GM11168 (cell line): ENCODE data around the gene LSG1.

Source experiments
- in situ Hi-C: fragments of 300-500 bp; cut with MboI; formaldehyde crosslinking; loops from one replicate; pipeline ENCODE4 v1.12.0; 2022; ENCODE audit warnings: low sequenced_read_pairs; ENCODE audit not compliant: unreplicated experiment

Gene LSG1

DNA sequence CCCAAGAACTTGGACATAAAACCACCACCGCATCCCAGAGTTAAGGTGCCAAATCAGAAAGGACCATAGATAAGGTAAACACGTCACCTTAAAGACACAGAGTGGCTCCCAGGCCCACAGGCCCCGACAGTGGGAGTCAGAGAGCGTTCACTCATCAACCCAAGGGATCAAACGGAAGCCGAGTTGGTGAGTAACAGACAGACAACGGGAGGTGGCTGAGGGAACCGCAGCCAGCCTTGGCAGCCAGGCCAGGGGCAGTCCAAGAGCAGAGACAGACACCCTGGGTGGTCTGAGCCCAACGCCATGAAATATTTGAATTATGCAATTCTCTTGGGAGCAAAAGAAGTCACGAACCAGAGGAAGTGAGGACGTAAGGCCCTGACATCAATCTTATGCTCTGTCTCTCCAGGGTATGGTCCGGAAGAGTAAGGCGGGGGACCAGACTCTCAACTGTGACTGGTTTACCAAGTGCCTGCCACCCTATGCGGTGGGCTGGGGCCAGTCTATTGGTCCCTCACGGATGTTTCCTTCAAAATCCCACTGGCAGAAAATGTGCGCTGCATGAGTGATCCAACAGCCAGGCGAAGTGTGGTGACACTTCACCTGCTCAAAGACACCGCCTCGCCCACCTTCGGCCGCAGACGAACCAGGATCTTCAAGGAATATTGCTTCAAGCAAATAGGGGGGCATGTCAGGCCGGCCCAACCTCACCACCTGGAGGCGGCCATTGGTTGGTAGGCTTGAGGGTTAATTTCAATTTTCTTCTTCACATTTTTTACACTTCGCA lies 73.0 kb downstream of the LSG1 start:
- in situ Hi-C loops = loop anchor here (25.0 kb wide), 1 partner anchor 262 kb away; no protein-coding TSS in a partner anchor

DNA sequence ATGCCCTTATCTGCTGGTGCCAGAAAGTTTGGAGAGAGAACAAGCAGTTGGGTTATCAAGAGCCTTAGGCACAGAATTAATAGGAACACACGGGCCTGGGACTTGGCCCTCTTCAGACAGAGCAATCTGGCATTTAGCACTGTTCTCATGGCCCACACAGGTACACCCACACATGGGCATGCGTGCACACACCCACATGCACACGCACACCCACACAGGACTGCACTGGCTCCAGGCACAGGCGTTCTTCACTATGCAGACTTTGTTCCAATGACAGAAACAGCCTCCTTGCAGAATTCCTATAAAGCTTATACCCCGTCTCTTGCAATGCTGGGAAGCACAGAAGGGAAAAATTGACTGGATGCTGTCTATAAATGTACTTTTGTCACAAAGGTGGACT lies 75.1 kb downstream of the LSG1 start:
- in situ Hi-C loops = loop anchor here (25.0 kb wide), 1 partner anchor 260 kb away; no protein-coding TSS in a partner anchor

DNA sequence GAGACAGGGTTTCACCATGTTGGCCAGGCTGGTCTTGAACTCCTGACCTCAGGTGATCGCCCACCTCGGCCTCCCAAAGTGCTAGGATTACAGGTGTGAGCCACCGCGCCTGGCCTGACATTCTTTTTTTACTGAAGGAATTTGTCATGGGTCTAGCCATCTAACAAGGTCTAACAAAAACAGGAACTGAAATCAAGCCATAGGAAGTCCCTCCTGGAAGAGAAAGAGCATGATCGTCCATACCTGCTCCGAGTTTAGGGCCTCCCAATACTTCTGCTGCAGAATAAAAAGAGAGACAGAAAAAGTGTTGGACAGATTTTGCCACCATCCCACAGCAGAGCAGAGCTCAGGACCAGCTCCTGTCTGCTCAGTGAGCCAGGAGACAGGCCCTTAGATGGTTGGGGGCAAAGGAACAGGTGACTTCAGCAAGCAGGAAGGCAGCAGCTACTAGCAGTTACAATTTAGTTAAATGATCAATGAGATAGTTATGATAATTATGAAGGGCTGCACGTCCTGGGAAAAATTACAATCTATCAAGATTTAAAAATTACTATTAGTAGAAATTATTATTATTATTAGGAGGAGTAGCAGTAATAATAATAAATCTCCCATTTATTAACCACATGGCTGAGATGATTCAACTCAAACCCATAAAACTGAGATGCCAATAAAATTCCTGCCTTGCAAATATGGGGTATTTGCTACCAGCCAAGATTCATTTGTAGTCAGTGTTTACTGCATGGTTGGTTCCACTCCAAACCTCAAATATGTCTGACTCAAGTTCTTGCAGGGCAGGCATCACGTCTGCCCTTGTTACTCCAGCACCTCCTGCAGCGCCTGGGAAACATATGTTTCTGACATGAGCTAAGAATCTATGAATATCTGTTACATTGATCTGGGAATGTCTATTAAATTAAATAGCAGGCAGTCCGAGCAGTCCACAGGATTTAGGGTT lies 78.9 kb downstream of the LSG1 start:
- in situ Hi-C loops = loop anchor here (25.0 kb wide), 1 partner anchor 256 kb away; no protein-coding TSS in a partner anchor
